Osteocyte (in vitro differentiated cells): ENCODE measurements around the gene VAMP4. TPM values are rescaled to one million over a fixed set of nuclear protein-coding genes. Genes with fewer than 3 reads are reported as not detected.

Experiments used
- DNase-seq: peaks from one replicate; pipeline ENCODE4 v3.0.0; 2021; ENCODE audit warnings: mixed read lengths; ENCODE audit not compliant: unreplicated experiment; ENCODE audit errors: extremely low spot score
- H3K27ac Mint-ChIP-seq: one replicate; pipeline ENCODE4 v1.8.0; 2021; ENCODE audit warnings: mild to moderate bottlenecking, mixed read lengths; ENCODE audit not compliant: unreplicated experiment
- H3K27me3 Mint-ChIP-seq: one replicate; pipeline ENCODE4 v1.8.0; 2021; ENCODE audit warnings: mixed read lengths; ENCODE audit not compliant: unreplicated experiment
- H3K36me3 Mint-ChIP-seq: one replicate; pipeline ENCODE4 v1.8.0; 2021; ENCODE audit warnings: mixed read lengths; ENCODE audit not compliant: unreplicated experiment
- H3K4me1 Mint-ChIP-seq: one replicate; pipeline ENCODE4 v1.8.0; 2021; ENCODE audit warnings: mixed read lengths; ENCODE audit not compliant: unreplicated experiment
- H3K4me3 Mint-ChIP-seq: one replicate; pipeline ENCODE4 v1.8.0; 2021; ENCODE audit warnings: mild to moderate bottlenecking, moderate library complexity, mixed read lengths; ENCODE audit not compliant: unreplicated experiment
- H3K9me3 Mint-ChIP-seq: one replicate; pipeline ENCODE4 v1.8.0; 2021; ENCODE audit warnings: mixed read lengths; ENCODE audit not compliant: unreplicated experiment
- total RNA-seq: library from RNA; stranded (reverse); gene quantifications from 2 replicates; pipeline ENCODE4 v1.2.1, GENCODE V29; 2021
- TF ChIP-seq, protein P1 (sequence below): fragments of 200-600 bp; sonication (generic); IDR thresholded peaks from 2 replicates; pipeline ENCODE4 v1.5.0; 2021; ENCODE audit warnings: antibody characterized with exemption, mild to moderate bottlenecking, moderate library complexity

Gene VAMP4
- total RNA-seq, 1 donor from 2014 or later = 14.5 TPM

DNA sequence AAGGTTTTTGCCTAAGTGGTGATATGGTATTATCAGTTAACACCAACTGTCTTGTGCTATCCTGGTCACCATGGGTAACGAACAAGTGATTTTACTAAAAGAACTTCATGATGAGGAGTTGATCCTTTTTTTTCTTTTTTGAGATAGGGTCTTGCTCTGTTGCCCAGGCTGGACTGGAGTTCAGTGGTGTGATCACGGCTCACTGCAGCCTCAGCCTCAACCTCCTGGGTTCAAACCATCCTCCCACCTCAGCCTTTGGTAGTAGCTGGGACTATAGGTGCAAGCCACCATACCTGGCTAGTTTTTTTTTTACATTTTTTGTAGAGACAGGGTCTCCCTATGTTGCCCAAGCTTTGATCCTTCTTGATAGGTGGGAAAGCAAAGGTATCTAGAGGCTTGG lies 44.7 kb upstream of the VAMP4 start:
- peaks cover 46% of the 10 kb centered on the region for H3K36me3 Mint-ChIP-seq
- no peaks in the 10 kb centered on the region for H3K27me3 Mint-ChIP-seq
- DNase-seq = peak; percentile 51
- H3K4me1 Mint-ChIP-seq = peaks cover 23% of the 10 kb centered on the region
- TF ChIP-seq, protein P1, sequence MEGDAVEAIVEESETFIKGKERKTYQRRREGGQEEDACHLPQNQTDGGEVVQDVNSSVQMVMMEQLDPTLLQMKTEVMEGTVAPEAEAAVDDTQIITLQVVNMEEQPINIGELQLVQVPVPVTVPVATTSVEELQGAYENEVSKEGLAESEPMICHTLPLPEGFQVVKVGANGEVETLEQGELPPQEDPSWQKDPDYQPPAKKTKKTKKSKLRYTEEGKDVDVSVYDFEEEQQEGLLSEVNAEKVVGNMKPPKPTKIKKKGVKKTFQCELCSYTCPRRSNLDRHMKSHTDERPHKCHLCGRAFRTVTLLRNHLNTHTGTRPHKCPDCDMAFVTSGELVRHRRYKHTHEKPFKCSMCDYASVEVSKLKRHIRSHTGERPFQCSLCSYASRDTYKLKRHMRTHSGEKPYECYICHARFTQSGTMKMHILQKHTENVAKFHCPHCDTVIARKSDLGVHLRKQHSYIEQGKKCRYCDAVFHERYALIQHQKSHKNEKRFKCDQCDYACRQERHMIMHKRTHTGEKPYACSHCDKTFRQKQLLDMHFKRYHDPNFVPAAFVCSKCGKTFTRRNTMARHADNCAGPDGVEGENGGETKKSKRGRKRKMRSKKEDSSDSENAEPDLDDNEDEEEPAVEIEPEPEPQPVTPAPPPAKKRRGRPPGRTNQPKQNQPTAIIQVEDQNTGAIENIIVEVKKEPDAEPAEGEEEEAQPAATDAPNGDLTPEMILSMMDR = no peak
- H3K9me3 Mint-ChIP-seq = no peaks in the 10 kb centered on the region
- H3K4me3 Mint-ChIP-seq = no peak overlapping the region
- H3K27ac Mint-ChIP-seq = no peak overlapping the region

DNA sequence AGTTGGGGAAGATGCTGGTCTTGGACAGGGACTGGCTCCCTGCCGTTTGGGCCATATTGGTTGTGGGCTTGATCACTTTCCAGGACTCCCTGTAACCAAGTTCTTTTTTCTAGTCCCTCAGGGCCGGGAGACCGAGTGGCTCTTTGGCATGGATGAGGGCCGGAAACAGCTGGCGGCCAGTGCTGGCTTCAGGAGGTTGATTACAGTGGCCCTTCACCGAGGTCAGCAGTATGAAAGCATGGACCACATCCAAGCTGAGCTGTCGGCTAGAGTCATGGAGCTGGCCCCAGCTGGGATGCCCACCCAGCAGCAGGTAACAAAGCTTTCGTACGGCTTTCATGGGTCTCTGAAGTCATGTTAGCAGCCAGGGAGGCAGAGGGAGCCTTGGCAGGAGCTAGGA lies 43.9 kb upstream of the VAMP4 start:
- peaks cover 43% of the 10 kb centered on the region for H3K36me3 Mint-ChIP-seq
- peak; percentile 75 for DNase-seq
- no peaks in the 10 kb centered on the region for H3K9me3 Mint-ChIP-seq
- TF ChIP-seq, protein P1 = no peak
- H3K4me3 Mint-ChIP-seq = no peak overlapping the region
- H3K27ac Mint-ChIP-seq = no peak overlapping the region
- no peaks in the 10 kb centered on the region for H3K27me3 Mint-ChIP-seq
- peaks cover 25% of the 10 kb centered on the region for H3K4me1 Mint-ChIP-seq

DNA sequence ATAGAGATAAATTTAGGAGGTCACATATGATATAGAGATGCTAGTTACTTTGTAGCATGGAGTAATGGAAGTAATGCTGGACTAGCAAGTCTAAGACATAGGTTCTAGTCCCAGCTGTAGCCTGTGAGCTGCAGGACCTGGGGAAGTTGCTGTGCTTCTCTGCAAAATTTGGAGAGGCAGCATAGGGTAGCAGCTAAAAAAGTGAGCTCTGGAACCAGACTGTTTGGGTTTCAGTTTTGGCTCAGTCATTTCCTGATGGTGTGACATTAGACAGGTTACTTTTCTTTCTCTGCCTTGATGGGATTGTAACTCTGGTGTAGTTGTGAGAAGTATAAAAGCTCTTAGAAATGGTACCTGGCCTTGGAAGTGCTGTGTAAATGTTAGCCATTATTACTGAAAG lies 42.9 kb upstream of the VAMP4 start:
- TF ChIP-seq, protein P1 = no peak
- DNase-seq = peak; percentile 21
- Mint-ChIP-seq H3K4me1 (peaks cover 28% of the 10 kb centered on the region), H3K27me3 (no peaks in the 10 kb centered on the region), H3K4me3 (no peak overlapping the region), H3K9me3 (no peaks in the 10 kb centered on the region), H3K27ac (no peak overlapping the region), H3K36me3 (peaks cover 35% of the 10 kb centered on the region)

DNA sequence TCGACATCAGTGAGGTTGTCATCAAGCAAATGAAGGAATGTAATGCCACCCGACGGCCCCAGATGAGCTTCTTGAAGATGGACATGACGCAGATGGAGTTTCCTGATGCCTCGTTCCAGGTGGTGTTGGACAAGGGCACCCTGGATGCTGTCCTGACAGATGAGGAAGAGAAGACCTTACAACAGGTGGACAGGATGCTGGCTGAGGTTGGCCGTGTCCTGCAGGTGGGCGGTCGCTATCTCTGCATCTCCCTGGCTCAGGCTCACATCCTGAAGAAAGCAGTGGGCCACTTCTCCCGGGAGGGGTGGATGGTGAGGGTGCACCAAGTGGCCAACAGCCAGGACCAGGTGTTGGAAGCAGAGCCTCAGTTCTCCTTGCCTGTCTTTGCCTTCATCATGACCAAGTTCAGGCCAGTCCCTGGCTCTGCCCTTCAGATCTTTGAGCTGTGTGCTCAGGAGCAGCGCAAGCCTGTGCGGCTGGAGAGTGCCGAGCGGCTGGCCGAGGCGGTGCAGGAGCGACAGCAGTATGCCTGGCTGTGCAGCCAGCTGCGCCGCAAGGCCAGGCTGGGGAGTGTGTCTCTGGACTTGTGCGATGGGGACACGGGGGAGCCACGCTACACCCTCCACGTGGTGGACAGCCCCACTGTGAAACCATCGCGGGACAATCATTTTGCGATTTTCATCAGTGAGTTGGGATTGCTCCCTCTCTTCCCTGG lies 42.1 kb upstream of the VAMP4 start:
- TF ChIP-seq, protein P1 = no peak
- H3K4me3 Mint-ChIP-seq = no peak overlapping the region
- H3K9me3 Mint-ChIP-seq = no peaks in the 10 kb centered on the region
- no peaks in the 10 kb centered on the region for H3K27me3 Mint-ChIP-seq
- DNase-seq = peak; percentile 63
- H3K27ac Mint-ChIP-seq = no peak overlapping the region
- H3K36me3 Mint-ChIP-seq = peaks cover 30% of the 10 kb centered on the region
- H3K4me1 Mint-ChIP-seq = peaks cover 28% of the 10 kb centered on the region

DNA sequence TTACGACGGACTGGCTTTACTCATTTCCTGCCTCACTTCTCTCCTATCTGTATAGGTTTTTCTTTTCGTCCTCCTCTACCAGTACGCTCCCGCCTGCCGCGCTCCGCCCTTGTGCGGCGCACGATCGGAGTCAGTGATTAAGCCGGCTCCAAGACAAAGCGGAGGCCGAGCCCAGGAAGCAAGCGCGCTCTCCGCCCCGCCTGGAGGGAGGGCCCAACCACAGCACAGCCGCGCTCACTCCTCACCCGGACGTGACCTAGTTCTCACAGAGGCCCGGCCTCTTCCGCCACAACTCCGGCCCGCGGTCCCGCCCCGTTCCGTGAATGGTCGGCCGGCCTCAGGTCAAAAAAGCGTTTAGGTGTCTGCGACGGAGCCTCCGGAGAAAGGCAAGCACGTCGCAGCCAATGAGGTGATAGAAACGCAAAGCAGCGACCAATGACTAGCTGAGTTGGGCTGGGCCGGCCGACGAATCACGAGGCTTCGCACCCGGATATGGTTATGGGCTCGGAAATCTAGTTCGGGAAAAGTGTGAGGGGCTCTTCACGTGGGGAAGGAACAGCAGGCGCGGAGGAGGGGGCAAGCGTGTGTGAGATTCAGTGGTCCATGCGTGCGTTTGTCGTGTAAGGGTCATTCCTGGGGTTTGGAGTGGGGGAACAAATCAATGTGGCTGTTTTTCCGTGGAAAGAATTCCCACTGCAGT lies 39.5 kb upstream of the VAMP4 start, which contains the start of gene METTL13:
Gene METTL13 (plus strand): TSS at position 485 of the 700 bp plus-strand sequence. CDS start 308 bp downstream, outside the sequence.
- Mint-ChIP-seq H3K36me3 (peaks cover 12% of the 10 kb centered on the region), H3K27me3 (no peaks in the 10 kb centered on the region), H3K27ac (peak within 1 kb of the TSS; percentile 99), H3K9me3 (no peaks in the 10 kb centered on the region), H3K4me3 (peak within 1 kb of the TSS; percentile 92), H3K4me1 (peaks cover 28% of the 10 kb centered on the region)
- peak; percentile 100 for DNase-seq
- TF ChIP-seq, protein P1 = no peak
